PC-3 (cell line): ENCODE results near the gene SF3A1. TPM values are rescaled to one million over a fixed set of nuclear protein-coding genes. Genes with fewer than 3 reads are reported as not detected.

ENCODE experiments used
- ATAC-seq: fragments of 200-7000 bp; cut with Tn5 transposase; 2 replicates; pipeline ENCODE4 v1.9.1; 2020; ENCODE audit warnings: mild to moderate bottlenecking, moderate library complexity
- BruUV-seq: library from RNA; stranded (reverse); fragments of 400-500 nt; replicated peaks from 2 replicates; lab custom pipeline; 2021; lab: Mats Ljungman, UMichigan
- CTCF ChIA-PET: fragments of 300-600 bp; sonication (Branson Sonifier 250); formaldehyde crosslinking; loops from one replicate; lab custom pipeline; 2022; ENCODE audit warnings: antibody characterized with exemption; lab: Charles Lee
- POLR2A ChIA-PET: fragments of 300-600 bp; sonication (Branson Sonifier 250); formaldehyde crosslinking; loops from one replicate; lab custom pipeline; 2022; ENCODE audit warnings: antibody characterized with exemption; ENCODE audit not compliant: unreplicated experiment; lab: Charles Lee
- DNase-seq: peaks from one replicate; pipeline ENCODE4 v3.0.0-alpha.2; 2015
- H2AFZ ChIP-seq: fragments of 300-600 bp; sonication (generic); 2 replicates; pipeline ENCODE4 v1.6.0; 2016; ENCODE audit warnings: antibody characterized with exemption, low read length
- H3F3A ChIP-seq: fragments of 300-600 bp; sonication (generic); one replicate; pipeline ENCODE4 v1.6.0; 2017; ENCODE audit warnings: antibody characterized with exemption, low read length, control low read depth, mild to moderate bottlenecking; ENCODE audit not compliant: unreplicated experiment
- H3K27ac ChIP-seq: fragments of 300-600 bp; sonication (generic); 2 replicates; pipeline ENCODE4 v1.5.1; 2016; ENCODE audit warnings: mild to moderate bottlenecking, low read length
- H3K27me3 ChIP-seq: fragments of 300-600 bp; sonication (generic); 2 replicates; pipeline ENCODE4 v1.6.1; 2016; ENCODE audit warnings: low read length, mixed read lengths
- H3K36me3 ChIP-seq: fragments of 300-600 bp; sonication (generic); 2 replicates; pipeline ENCODE4 v1.6.1; 2016; ENCODE audit warnings: low read depth, mixed run types, low read length, mixed read lengths
- H3K4me1 ChIP-seq: fragments of 300-600 bp; sonication (generic); 2 replicates; pipeline ENCODE4 v1.5.1; 2016; ENCODE audit warnings: low read length; ENCODE audit not compliant: insufficient read depth
- H3K4me2 ChIP-seq: fragments of 300-600 bp; sonication (generic); 2 replicates; pipeline ENCODE4 v1.6.0; 2016; ENCODE audit warnings: low read length
- H3K4me3 ChIP-seq: fragments of 300-600 bp; sonication (generic); 2 replicates; pipeline ENCODE4 v1.5.1; 2016; ENCODE audit warnings: mild to moderate bottlenecking, low read length, mixed read lengths
- H3K79me2 ChIP-seq: fragments of 300-600 bp; sonication (generic); 2 replicates; pipeline ENCODE4 v1.6.1; 2017; ENCODE audit warnings: low read length, mixed read lengths
- H3K9ac ChIP-seq: fragments of 300-600 bp; sonication (generic); 2 replicates; pipeline ENCODE4 v1.6.0; 2016; ENCODE audit warnings: mild to moderate bottlenecking, low read length
- H3K9me2 ChIP-seq: fragments of 300-600 bp; sonication (generic); replicated peaks from 2 replicates; pipeline ENCODE4 v1.6.1; 2016; ENCODE audit warnings: mixed run types, low read length, mixed read lengths
- H3K9me3 ChIP-seq: fragments of 300-600 bp; sonication (generic); 2 replicates; pipeline ENCODE4 v1.6.1; 2016; ENCODE audit warnings: low read length, mixed read lengths
- H4K20me1 ChIP-seq: fragments of 300-600 bp; sonication (generic); 2 replicates; pipeline ENCODE4 v1.6.1; 2016; ENCODE audit warnings: low read length, mixed read lengths
- CTCF ChIP-seq: fragments of 300-600 bp; sonication (generic); conservative IDR thresholded peaks from 2 replicates; pipeline ENCODE4 v1.5.1; 2017; ENCODE audit warnings: antibody characterized with exemption, low read depth, mild to moderate bottlenecking, low read length
- EZH2 ChIP-seq: fragments of 300-600 bp; sonication (generic); IDR thresholded peaks from one replicate; pipeline ENCODE4 v1.6.1; 2017; ENCODE audit warnings: antibody characterized with exemption, mild to moderate bottlenecking, low read length; ENCODE audit not compliant: unreplicated experiment
- EZH2phosphoT487 ChIP-seq: fragments of 300-600 bp; sonication (generic); IDR thresholded peaks from 2 replicates; pipeline ENCODE4 v1.6.1; 2018; ENCODE audit warnings: mild to moderate bottlenecking, antibody characterized with exemption, low read length, borderline replicate concordance
- intact Hi-C: fragments of 100-400 bp; cut with micrococcal nuclease; formaldehyde crosslinking; loops from 2 replicates; pipeline ENCODE4 v1.9.0; 2023
- total RNA-seq: library from RNA; depleted of rRNA; stranded (reverse); fragments of >200 nt; gene quantifications from 2 replicates; pipeline ENCODE4 v1.2.3, GENCODE V29; 2014

Gene SF3A1
- total RNA-seq, 1 experiment from 2014 or later, result 59.2 TPM

DNA sequence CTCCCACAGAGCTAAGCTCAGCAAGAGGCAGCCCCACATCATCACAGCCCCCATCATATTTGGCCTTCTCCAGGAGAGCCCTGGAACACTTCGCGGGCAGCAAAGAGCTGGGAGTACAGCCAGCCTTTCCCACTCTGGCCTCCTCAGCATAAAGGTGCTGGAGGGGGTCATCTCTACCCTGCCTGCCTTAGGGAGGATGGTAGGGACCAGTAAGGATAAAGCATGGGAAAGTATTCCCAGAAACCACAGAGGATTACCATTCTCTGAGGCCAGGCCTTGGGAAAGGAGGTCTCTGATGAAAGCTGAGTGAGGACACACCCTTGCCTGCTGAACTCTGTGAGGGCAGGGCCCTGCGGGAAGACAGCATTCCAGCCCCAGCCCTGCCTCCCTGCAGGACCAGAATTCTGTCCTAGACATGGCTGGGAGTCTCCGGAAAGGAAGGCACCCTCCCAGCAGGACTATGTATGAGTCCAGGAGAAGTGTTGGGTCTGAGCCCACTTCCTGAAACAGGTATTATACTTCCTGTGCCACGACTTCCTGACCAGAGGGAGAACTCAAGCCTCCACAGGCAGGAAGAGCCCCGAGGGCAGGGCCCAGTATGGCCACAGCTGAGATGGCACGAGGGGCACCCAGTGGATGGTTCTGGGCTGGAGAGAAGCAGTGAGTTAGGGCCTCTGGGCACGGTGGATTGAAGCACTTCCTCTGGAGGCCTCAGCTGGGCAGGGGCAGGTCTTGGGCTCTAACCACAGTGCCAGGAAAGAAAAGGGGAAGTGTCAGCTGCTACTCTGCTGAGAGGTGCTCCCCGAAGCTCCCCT lies 54.5 kb downstream of the SF3A1 start:
- BruUV-seq, result no TSS peak
- peak overlapping the region; percentile 33 for H3K9ac ChIP-seq
- CTCF ChIA-PET, result no interaction called here
- peaks cover 79% of the 10 kb centered on the region for H3K4me1 ChIP-seq
- no peaks in the 10 kb centered on the region for H3K9me2 ChIP-seq
- peaks cover 7% of the 10 kb centered on the region; the same call in 1 of the 2 replicates for H3K36me3 ChIP-seq
- TF ChIP-seq EZH2 (no peak), EZH2phosphoT487 (no peak), CTCF (no peak)
- DNase-seq (peak; percentile 67), ATAC-seq (peak; percentile 47)
- H3F3A ChIP-seq, result peaks cover 10% of the 10 kb centered on the region
- no peaks in the 10 kb centered on the region for H3K27me3 ChIP-seq
- intact Hi-C loops, result no loop called here
- H3K79me2 ChIP-seq, result peaks cover 32% of the 10 kb centered on the region
- H3K4me2 ChIP-seq, result peak overlapping the region; percentile 32
- no peaks in the 10 kb centered on the region for H3K9me3 ChIP-seq
- POLR2A ChIA-PET, result interaction anchor here (0.6 kb wide), 1 partner anchor 28 kb away, joined by 3 read pairs; no protein-coding TSS in a partner anchor
- no peaks in the 10 kb centered on the region for H4K20me1 ChIP-seq
- peak overlapping the region; percentile 97 for H3K27ac ChIP-seq
- no peak overlapping the region for H2AFZ ChIP-seq
- no peak overlapping the region for H3K4me3 ChIP-seq

GRCh38 chr22:30299322-30299721 lies 57.4 kb downstream of the SF3A1 start:
- H3K36me3 ChIP-seq, result peaks cover 7% of the 10 kb centered on the region; the same call in 1 of the 2 replicates
- no peak overlapping the region for H3K4me3 ChIP-seq
- H4K20me1 ChIP-seq, result no peaks in the 10 kb centered on the region
- POLR2A ChIA-PET, result no interaction called here
- H3K9me3 ChIP-seq, result no peaks in the 10 kb centered on the region
- TF ChIP-seq CTCF (no peak), EZH2 (no peak), EZH2phosphoT487 (no peak)
- no peak overlapping the region for H3K9ac ChIP-seq
- no peak for ATAC-seq
- CTCF ChIA-PET, result no interaction called here
- H2AFZ ChIP-seq, result no peak overlapping the region
- no peaks in the 10 kb centered on the region for H3F3A ChIP-seq
- intact Hi-C loops, result no loop called here
- H3K9me2 ChIP-seq, result no peaks in the 10 kb centered on the region
- H3K79me2 ChIP-seq, result peaks cover 15% of the 10 kb centered on the region; the same call in 1 of the 2 replicates
- no peak for DNase-seq
- H3K4me1 ChIP-seq, result peaks cover 50% of the 10 kb centered on the region
- H3K27me3 ChIP-seq, result no peaks in the 10 kb centered on the region
- BruUV-seq, result no TSS peak
- H3K27ac ChIP-seq, result peak overlapping the region; percentile 77
- no peak overlapping the region for H3K4me2 ChIP-seq
